ENCODE data around the gene MYPOP. TPM values are rescaled to one million over a fixed set of nuclear protein-coding genes. Genes with fewer than 3 reads are reported as not detected.

MYPOP gene
- total RNA-seq, 1 experiment from 2014 or later: 11.1 TPM

GRCh38 chr19:45860359-45861259 lies 41.8 kb downstream of the MYPOP start:
- no peaks in the 10 kb centered on the region for H3K9me3 ChIP-seq (ENCODE audit: control insufficient read depth, insufficient read depth, low read depth, low read length)
- in situ Hi-C loops (cut with HindIII; ENCODE audit: low pct_unique_long_range_greater_than_20kb, low sequenced_read_pairs) (no loop called here), intact Hi-C loops (cut with micrococcal nuclease; ENCODE audit: unreplicated experiment) (no loop called here)
- no peaks in the 10 kb centered on the region; the same call in 1 of the 2 replicates for H3K27me3 ChIP-seq (ENCODE audit: control insufficient read depth, insufficient read depth, low read length)
- no peak for ATAC-seq
- peaks cover 4% of the 10 kb centered on the region; the same call in 1 of the 2 replicates for H3K4me1 ChIP-seq (ENCODE audit: control insufficient read depth, insufficient read depth, low read length)
- no peak overlapping the region for H3K4me3 ChIP-seq (ENCODE audit: low read depth in 2 of 2, low read length in 2 of 2)
- TF ChIP-seq CTCF (IDR thresholded peaks at IDR 0.05) (no peak), TCF7L2 (IDR thresholded peaks at IDR 0.05; ENCODE audit: low read depth, low read length) (no peak), POLR2AphosphoS5 (IDR thresholded peaks at IDR 0.05; ENCODE audit: low read depth, low read length) (no peak), SIN3A (IDR thresholded peaks at IDR 0.05; ENCODE audit: borderline replicate concordance, insufficient read depth, low read depth, low read length) (no peak)
- TF ChIP-seq, protein P1, sequence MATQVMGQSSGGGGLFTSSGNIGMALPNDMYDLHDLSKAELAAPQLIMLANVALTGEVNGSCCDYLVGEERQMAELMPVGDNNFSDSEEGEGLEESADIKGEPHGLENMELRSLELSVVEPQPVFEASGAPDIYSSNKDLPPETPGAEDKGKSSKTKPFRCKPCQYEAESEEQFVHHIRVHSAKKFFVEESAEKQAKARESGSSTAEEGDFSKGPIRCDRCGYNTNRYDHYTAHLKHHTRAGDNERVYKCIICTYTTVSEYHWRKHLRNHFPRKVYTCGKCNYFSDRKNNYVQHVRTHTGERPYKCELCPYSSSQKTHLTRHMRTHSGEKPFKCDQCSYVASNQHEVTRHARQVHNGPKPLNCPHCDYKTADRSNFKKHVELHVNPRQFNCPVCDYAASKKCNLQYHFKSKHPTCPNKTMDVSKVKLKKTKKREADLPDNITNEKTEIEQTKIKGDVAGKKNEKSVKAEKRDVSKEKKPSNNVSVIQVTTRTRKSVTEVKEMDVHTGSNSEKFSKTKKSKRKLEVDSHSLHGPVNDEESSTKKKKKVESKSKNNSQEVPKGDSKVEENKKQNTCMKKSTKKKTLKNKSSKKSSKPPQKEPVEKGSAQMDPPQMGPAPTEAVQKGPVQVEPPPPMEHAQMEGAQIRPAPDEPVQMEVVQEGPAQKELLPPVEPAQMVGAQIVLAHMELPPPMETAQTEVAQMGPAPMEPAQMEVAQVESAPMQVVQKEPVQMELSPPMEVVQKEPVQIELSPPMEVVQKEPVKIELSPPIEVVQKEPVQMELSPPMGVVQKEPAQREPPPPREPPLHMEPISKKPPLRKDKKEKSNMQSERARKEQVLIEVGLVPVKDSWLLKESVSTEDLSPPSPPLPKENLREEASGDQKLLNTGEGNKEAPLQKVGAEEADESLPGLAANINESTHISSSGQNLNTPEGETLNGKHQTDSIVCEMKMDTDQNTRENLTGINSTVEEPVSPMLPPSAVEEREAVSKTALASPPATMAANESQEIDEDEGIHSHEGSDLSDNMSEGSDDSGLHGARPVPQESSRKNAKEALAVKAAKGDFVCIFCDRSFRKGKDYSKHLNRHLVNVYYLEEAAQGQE (IDR thresholded peaks at IDR 0.05; ENCODE audit: insufficient read depth in 1 of 2, low read depth in 2 of 2, low read length in 1 of 2): no peak
- no peak overlapping the region for H3K27ac ChIP-seq (ENCODE audit: low read length)
- no peaks in the 10 kb centered on the region; the same call in 1 of the 2 replicates for H3K36me3 ChIP-seq (ENCODE audit: control insufficient read depth, insufficient read depth, low read length)
- ChIA-PET POLR2A (no interaction called here), CTCF (interaction anchor here (0.7 kb wide), 1 partner anchor 44 kb away, joined by 3 read pairs; no protein-coding TSS in a partner anchor)
- TSS peak; percentile 71 for BruUV-seq (replicated peaks)
- no peak for DNase-seq (ENCODE audit: low read depth, low spot score)

DNA sequence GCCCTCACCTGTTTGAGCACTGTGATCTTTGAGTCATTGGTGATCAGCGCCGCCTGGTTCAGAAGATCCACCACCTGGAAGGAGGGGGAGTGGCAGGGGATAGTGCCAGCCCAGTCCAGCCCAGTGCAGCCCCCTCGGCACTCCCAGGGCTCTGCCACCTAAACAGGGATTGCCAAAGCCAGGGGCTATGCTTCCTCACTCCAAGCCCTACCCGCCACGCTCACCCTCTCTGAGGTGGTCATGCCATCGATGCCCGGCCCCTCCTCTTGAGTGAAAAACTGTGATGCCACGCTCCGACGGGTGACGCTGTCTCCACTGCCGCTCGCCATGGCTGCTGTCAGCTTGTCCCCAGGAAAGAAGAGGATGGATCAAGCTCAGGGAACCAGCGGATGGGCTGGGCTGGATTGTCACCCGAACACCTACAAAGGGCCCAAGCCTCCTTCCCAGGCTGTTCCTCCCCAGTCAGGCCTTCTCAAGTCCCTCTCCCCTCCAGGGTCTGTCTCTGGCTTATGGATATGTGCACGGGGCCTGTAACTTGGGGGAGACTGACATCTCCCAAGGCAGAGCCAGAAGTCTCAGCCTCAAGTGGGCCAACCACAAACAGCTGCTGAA lies 48.1 kb downstream of the MYPOP start:
- intact Hi-C loops (cut with micrococcal nuclease; ENCODE audit: unreplicated experiment): no loop called here
- Histone ChIP-seq H3K9me3 (ENCODE audit: control insufficient read depth, insufficient read depth, low read depth, low read length) (no peaks in the 10 kb centered on the region), H3K4me1 (ENCODE audit: control insufficient read depth, insufficient read depth, low read length) (no peaks in the 10 kb centered on the region), H3K36me3 (ENCODE audit: control insufficient read depth, insufficient read depth, low read length) (peaks cover 4% of the 10 kb centered on the region), H3K4me3 (ENCODE audit: low read depth in 2 of 2, low read length in 2 of 2) (no peak overlapping the region), H3K27ac (ENCODE audit: low read length) (no peak overlapping the region), H3K27me3 (ENCODE audit: control insufficient read depth, insufficient read depth, low read length) (no peaks in the 10 kb centered on the region)
- DNase-seq (ENCODE audit: low read depth, low spot score): no peak
- POLR2A ChIA-PET: no interaction called here
- CTCF ChIA-PET: no interaction called here
- no TSS peak for BruUV-seq (replicated peaks)
- TF ChIP-seq POLR2AphosphoS5 (IDR thresholded peaks at IDR 0.05; ENCODE audit: low read depth, low read length): no peak
- TF ChIP-seq CTCF (IDR thresholded peaks at IDR 0.05): no peak
- no peak for TF ChIP-seq TCF7L2 (IDR thresholded peaks at IDR 0.05; ENCODE audit: low read depth, low read length)
- TF ChIP-seq, protein P1 (IDR thresholded peaks at IDR 0.05; ENCODE audit: insufficient read depth in 1 of 2, low read depth in 2 of 2, low read length in 1 of 2): no peak
- no peak for TF ChIP-seq SIN3A (IDR thresholded peaks at IDR 0.05; ENCODE audit: borderline replicate concordance, insufficient read depth, low read depth, low read length)
- in situ Hi-C loops (cut with HindIII; ENCODE audit: low pct_unique_long_range_greater_than_20kb, low sequenced_read_pairs): no loop called here
- no peak for ATAC-seq

Measured in Panc1 (cell line).